A673 (cell line): Measurements from ENCODE around the gene SGK1. TPM values are rescaled to one million over a fixed set of nuclear protein-coding genes. Genes with fewer than 3 reads are reported as not detected.

Source experiments
- BruUV-seq: library from RNA; stranded (reverse); fragments of 400-500 nt; replicated peaks from 2 replicates; lab custom pipeline; 2021; lab: Mats Ljungman, UMichigan
- CTCF ChIA-PET: fragments of 300-600 bp; sonication (Branson Sonifier 250); formaldehyde crosslinking; loops from one replicate; lab custom pipeline; 2022; ENCODE audit warnings: antibody characterized with exemption; lab: Charles Lee
- POLR2A ChIA-PET: fragments of 300-600 bp; sonication (Branson Sonifier 250); formaldehyde crosslinking; loops from one replicate; lab custom pipeline; 2022; ENCODE audit warnings: antibody characterized with exemption; ENCODE audit not compliant: low non-redundant PET; lab: Charles Lee
- DNase-seq: peaks from one replicate; pipeline ENCODE4 v3.0.0-alpha.2; 2015; ENCODE audit warnings: low spot score
- H3K27ac ChIP-seq: fragments of 200-600 bp; sonication (generic); 2 replicates; pipeline ENCODE4 v1.5.1; 2016; ENCODE audit warnings: mixed run types, low read depth, mild to moderate bottlenecking, mixed read lengths, antibody characterized with exemption, low read length; ENCODE audit not compliant: poor library complexity, severe bottlenecking
- H3K27me3 ChIP-seq: fragments of 200-600 bp; sonication (generic); replicated peaks from 2 replicates; pipeline ENCODE4 v1.6.1; 2017; ENCODE audit warnings: mixed run types, low read depth, mild to moderate bottlenecking, mixed read lengths, antibody characterized with exemption, low read length; ENCODE audit not compliant: insufficient read depth, poor library complexity
- H3K36me3 ChIP-seq: fragments of 200-600 bp; sonication (generic); 2 replicates; pipeline ENCODE4 v1.6.1; 2016; ENCODE audit warnings: mixed run types, mild to moderate bottlenecking, mixed read lengths, antibody characterized with exemption, low read length; ENCODE audit not compliant: insufficient read depth, poor library complexity, severe bottlenecking
- H3K4me1 ChIP-seq: fragments of 200-600 bp; sonication (generic); 2 replicates; pipeline ENCODE4 v1.6.1; 2017; ENCODE audit warnings: mixed run types, mild to moderate bottlenecking, mixed read lengths, antibody characterized with exemption, low read length; ENCODE audit not compliant: insufficient read depth, poor library complexity, severe bottlenecking
- H3K4me3 ChIP-seq: fragments of 200-600 bp; sonication (generic); 2 replicates; pipeline ENCODE4 v1.5.1; 2016; ENCODE audit warnings: low read depth, mixed run types, mild to moderate bottlenecking, mixed read lengths, low read length; ENCODE audit not compliant: poor library complexity, severe bottlenecking
- H3K9me3 ChIP-seq: fragments of 200-600 bp; sonication (generic); 2 replicates; pipeline ENCODE4 v1.6.1; 2016; ENCODE audit warnings: mixed run types, low read depth, mild to moderate bottlenecking, mixed read lengths, antibody characterized with exemption, low read length; ENCODE audit not compliant: poor library complexity, severe bottlenecking
- CTCF ChIP-seq: fragments of 300-800, 200-600 bp; sonication (generic); conservative IDR thresholded peaks from 2 replicates; pipeline ENCODE4 v1.5.1; 2017; ENCODE audit warnings: low read depth, mild to moderate bottlenecking, antibody characterized with exemption, low read length, moderate library complexity, mixed read lengths
- EZH2 ChIP-seq: fragments of 200-600 bp; sonication (generic); IDR thresholded peaks from 2 replicates; pipeline ENCODE4 v1.6.1; 2017; ENCODE audit warnings: borderline replicate concordance, low read depth, mild to moderate bottlenecking, mixed read lengths, antibody characterized with exemption, low read length; ENCODE audit not compliant: poor library complexity, severe bottlenecking
- intact Hi-C: fragments of 100-400 bp; cut with micrococcal nuclease; formaldehyde crosslinking; loops from one replicate; pipeline ENCODE4 v1.10.0; 2022; ENCODE audit not compliant: unreplicated experiment
- total RNA-seq: library from RNA; stranded (reverse); gene quantifications from 2 replicates; pipeline ENCODE4 v1.2.3, GENCODE V29; 2021

The SGK1 gene
- total RNA-seq, 1 experiment from 2014 or later = 73.3 TPM

GRCh38 chr6:134250776-134251175 is 67.1 kb downstream of the SGK1 start:
- no peak overlapping the region for H3K4me3 ChIP-seq
- no TSS peak for BruUV-seq
- peaks cover 4% of the 10 kb centered on the region for H3K4me1 ChIP-seq
- no peak for DNase-seq
- no peaks in the 10 kb centered on the region for H3K36me3 ChIP-seq
- POLR2A ChIA-PET = no interaction called here
- no peak overlapping the region for H3K27ac ChIP-seq
- intact Hi-C loops = no loop called here
- no peaks in the 10 kb centered on the region for H3K27me3 ChIP-seq
- no peak for TF ChIP-seq CTCF
- TF ChIP-seq EZH2 = no peak
- CTCF ChIA-PET = no interaction called here
- H3K9me3 ChIP-seq = no peaks in the 10 kb centered on the region

- H3K27me3 ChIP-seq = no peaks in the 10 kb centered on the region
- H3K4me1 ChIP-seq = peaks cover 4% of the 10 kb centered on the region
- H3K9me3 ChIP-seq = no peaks in the 10 kb centered on the region
- DNase-seq = no peak
- no TSS peak for BruUV-seq
- POLR2A ChIA-PET = no interaction called here
- no peaks in the 10 kb centered on the region for H3K36me3 ChIP-seq
- TF ChIP-seq EZH2 (no peak), CTCF (no peak)
- intact Hi-C loops = no loop called here
- no peak overlapping the region for H3K27ac ChIP-seq
- no peak overlapping the region for H3K4me3 ChIP-seq
- CTCF ChIA-PET = no interaction called here
These were observed 67.9 kb downstream of the SGK1 start for GRCh38 chr6:134249759-134250602.

GRCh38 chr6:134249239-134249758 is 68.6 kb downstream of the SGK1 start:
- DNase-seq = no peak
- intact Hi-C loops = no loop called here

More at GRCh38 chr6:134249239-134249758, 68.6 kb downstream of the SGK1 start:
- H3K27ac ChIP-seq = no peak overlapping the region
- ChIA-PET POLR2A (no interaction called here), CTCF (no interaction called here)
- peaks cover 4% of the 10 kb centered on the region for H3K4me1 ChIP-seq
- no peaks in the 10 kb centered on the region for H3K9me3 ChIP-seq
- H3K4me3 ChIP-seq = no peak overlapping the region
- no TSS peak for BruUV-seq
- H3K27me3 ChIP-seq = no peaks in the 10 kb centered on the region
- TF ChIP-seq CTCF (no peak), EZH2 (no peak)
- H3K36me3 ChIP-seq = no peaks in the 10 kb centered on the region
